WTC11 (cell line): Measurements from ENCODE around the gene ARHGAP6. TPM values are rescaled to one million over a fixed set of nuclear protein-coding genes. Genes with fewer than 3 reads are reported as not detected.

Experiments
- ATAC-seq: fragments of 200-7000 bp; cut with Tn5 transposase; 2 replicates; pipeline ENCODE4 v1.10.0; 2021; ENCODE audit warnings: mild to moderate bottlenecking, moderate library complexity
- CTCF ChIA-PET: fragments of 300-600 bp; sonication (Branson Sonifier 250); formaldehyde crosslinking; loops from one replicate; lab custom pipeline; 2021; ENCODE audit warnings: antibody characterized with exemption; lab: Charles Lee
- POLR2A ChIA-PET: fragments of 350-600 bp; sonication (Branson Sonifier 250); formaldehyde crosslinking; loops from one replicate; lab custom pipeline; 2021; ENCODE audit warnings: antibody characterized with exemption; lab: Charles Lee
- DNase-seq: peaks from one replicate; pipeline ENCODE4 v3.0.0; 2021; ENCODE audit warnings: low spot score
- H3K27ac Mint-ChIP-seq: 2 replicates; pipeline ENCODE4 v1.8.0; 2021; ENCODE audit warnings: mixed read lengths
- H3K27me3 Mint-ChIP-seq: 2 replicates; pipeline ENCODE4 v1.8.0; 2021; ENCODE audit warnings: low read depth, mild to moderate bottlenecking, moderate library complexity, mixed read lengths
- H3K36me3 Mint-ChIP-seq: 2 replicates; pipeline ENCODE4 v1.8.0; 2021; ENCODE audit warnings: mixed read lengths
- H3K4me1 Mint-ChIP-seq: 2 replicates; pipeline ENCODE4 v1.8.0; 2022; ENCODE audit warnings: mixed read lengths
- H3K4me3 Mint-ChIP-seq: 2 replicates; pipeline ENCODE4 v1.8.0; 2021; ENCODE audit warnings: mild to moderate bottlenecking, moderate library complexity, mixed read lengths
- H3K9me3 Mint-ChIP-seq: 2 replicates; pipeline ENCODE4 v1.8.0; 2021; ENCODE audit warnings: mixed read lengths
- CTCF ChIP-seq: fragments of 200-600 bp; IDR thresholded peaks from 2 replicates; pipeline ENCODE4 v1.8.0; 2022; ENCODE audit warnings: antibody characterized with exemption
- ETV6 ChIP-seq: sonication (generic); formaldehyde crosslinking; IDR thresholded peaks from 2 replicates; pipeline ENCODE4 v1.8.1; 2022; ENCODE audit warnings: mild to moderate bottlenecking, missing genetic modification reagents
- FOXK1 ChIP-seq: sonication (generic); formaldehyde crosslinking; IDR thresholded peaks from 2 replicates; pipeline ENCODE4 v1.8.0; 2022; ENCODE audit warnings: mild to moderate bottlenecking, moderate library complexity, missing genetic modification reagents
- GTF2I ChIP-seq: fragments of 250-450 bp; sonication (Bioruptor Pico); conservative IDR thresholded peaks from 2 replicates; pipeline ENCODE4 v1.4.0; 2021; ENCODE audit warnings: mild to moderate bottlenecking
- HMGXB4 ChIP-seq: sonication (generic); formaldehyde crosslinking; IDR thresholded peaks from 2 replicates; pipeline ENCODE4 v1.8.1; 2023; ENCODE audit warnings: mild to moderate bottlenecking, moderate library complexity, missing genetic modification reagents
- IRF1 ChIP-seq: sonication (generic); formaldehyde crosslinking; IDR thresholded peaks from 2 replicates; pipeline ENCODE4 v1.8.0; 2023; ENCODE audit warnings: missing genetic modification reagents
- KAT7 ChIP-seq: sonication (generic); formaldehyde crosslinking; IDR thresholded peaks from 2 replicates; pipeline ENCODE4 v1.8.1; 2023; ENCODE audit warnings: missing genetic modification reagents, mild to moderate bottlenecking, borderline replicate concordance
- MAX ChIP-seq: sonication (generic); formaldehyde crosslinking; IDR thresholded peaks from 2 replicates; pipeline ENCODE4 v1.8.0; 2022; ENCODE audit warnings: mild to moderate bottlenecking, missing genetic modification reagents
- NFYB ChIP-seq: sonication (generic); formaldehyde crosslinking; conservative IDR thresholded peaks from 2 replicates; pipeline ENCODE4 v1.8.0; 2022; ENCODE audit warnings: low read depth, missing genetic modification reagents
- NR2C2 ChIP-seq: sonication (generic); formaldehyde crosslinking; IDR thresholded peaks from 2 replicates; pipeline ENCODE4 v1.8.0; 2022; ENCODE audit warnings: mild to moderate bottlenecking, missing genetic modification reagents
- NR3C1 ChIP-seq: sonication (generic); formaldehyde crosslinking; conservative IDR thresholded peaks from 2 replicates; pipeline ENCODE4 v1.8.1; 2023; ENCODE audit warnings: low read depth, mild to moderate bottlenecking, missing genetic modification reagents
- SMAD4 ChIP-seq: sonication (generic); formaldehyde crosslinking; IDR thresholded peaks from 2 replicates; pipeline ENCODE4 v1.8.0; 2022; ENCODE audit warnings: mild to moderate bottlenecking, missing genetic modification reagents
- SP1 ChIP-seq: sonication (generic); formaldehyde crosslinking; conservative IDR thresholded peaks from 2 replicates; pipeline ENCODE4 v1.8.1; 2022; ENCODE audit warnings: missing genetic modification reagents
- ZBTB21 ChIP-seq: sonication (generic); formaldehyde crosslinking; IDR thresholded peaks from 2 replicates; pipeline ENCODE4 v1.8.1; 2023; ENCODE audit warnings: mild to moderate bottlenecking, missing genetic modification reagents, borderline replicate concordance
- ZNF219 ChIP-seq: sonication (generic); formaldehyde crosslinking; IDR thresholded peaks from 2 replicates; pipeline ENCODE4 v1.8.0; 2023; ENCODE audit warnings: missing genetic modification reagents, mild to moderate bottlenecking, borderline replicate concordance
- ZNF512 ChIP-seq: sonication (generic); formaldehyde crosslinking; IDR thresholded peaks from 2 replicates; pipeline ENCODE4 v1.8.1; 2022; ENCODE audit warnings: missing genetic modification reagents, borderline replicate concordance
- total RNA-seq: library from RNA; stranded (reverse); gene quantifications from 3 replicates; pipeline ENCODE4 v1.2.3, GENCODE V29; 2021
- TF ChIP-seq, protein P1 (sequence below): sonication (generic); formaldehyde crosslinking; IDR thresholded peaks from 2 replicates; pipeline ENCODE4 v1.8.0; 2022; ENCODE audit warnings: mild to moderate bottlenecking, missing genetic modification reagents
- TF ChIP-seq, protein P2 (sequence below): sonication (generic); formaldehyde crosslinking; IDR thresholded peaks from 2 replicates; pipeline ENCODE4 v1.8.1; 2022; ENCODE audit warnings: mild to moderate bottlenecking, moderate library complexity, missing genetic modification reagents
- TF ChIP-seq, protein P3 (sequence below): fragments of 250-450 bp; sonication (Bioruptor Pico); conservative IDR thresholded peaks from 2 replicates; pipeline ENCODE4 v1.9.0; 2021; ENCODE audit warnings: mild to moderate bottlenecking

Gene ARHGAP6
- total RNA-seq, 1 experiment from 2014 or later = 1.0 TPM

GRCh38 chrX:11197671-11198070, 468.0 kb downstream of the ARHGAP6 start (continued):
- no peak for TF ChIP-seq NFYB

DNA sequence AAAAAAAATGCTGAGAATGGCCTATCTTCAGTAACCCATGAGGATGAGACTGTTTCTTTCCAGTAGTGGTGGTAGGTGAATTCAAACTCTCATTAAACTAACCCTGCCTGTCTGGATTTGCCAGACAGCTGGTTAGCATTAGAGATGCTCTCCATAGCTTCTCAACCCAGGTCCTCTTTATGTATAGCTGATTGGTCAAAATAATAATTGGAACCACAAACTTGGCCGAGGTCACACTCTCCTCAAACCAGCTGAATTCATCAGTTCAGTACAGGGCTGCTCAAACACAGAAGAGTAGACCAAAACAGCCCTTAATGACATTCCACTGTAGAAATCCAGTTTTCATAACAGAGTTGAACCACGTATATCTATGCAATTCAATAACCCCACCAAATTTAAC, 469.2 kb downstream of the ARHGAP6 start:
- TF ChIP-seq ZNF219 (CRISPR knock-in tag) (no peak), HMGXB4 (no peak), ZBTB21 (CRISPR knock-in tag) (no peak), IRF1 (CRISPR knock-in tag) (no peak), ETV6 (CRISPR knock-in tag) (no peak), NR3C1 (CRISPR knock-in tag) (no peak), SP1 (CRISPR knock-in tag) (no peak), GTF2I (CRISPR knock-in tag) (no peak), ZNF512 (CRISPR knock-in tag) (no peak), FOXK1 (CRISPR knock-in tag) (no peak), SMAD4 (no peak), NR2C2 (CRISPR knock-in tag) (no peak), KAT7 (CRISPR knock-in tag) (no peak), CTCF (no peak), MAX (CRISPR knock-in tag) (no peak)
- TF ChIP-seq, protein P1, sequence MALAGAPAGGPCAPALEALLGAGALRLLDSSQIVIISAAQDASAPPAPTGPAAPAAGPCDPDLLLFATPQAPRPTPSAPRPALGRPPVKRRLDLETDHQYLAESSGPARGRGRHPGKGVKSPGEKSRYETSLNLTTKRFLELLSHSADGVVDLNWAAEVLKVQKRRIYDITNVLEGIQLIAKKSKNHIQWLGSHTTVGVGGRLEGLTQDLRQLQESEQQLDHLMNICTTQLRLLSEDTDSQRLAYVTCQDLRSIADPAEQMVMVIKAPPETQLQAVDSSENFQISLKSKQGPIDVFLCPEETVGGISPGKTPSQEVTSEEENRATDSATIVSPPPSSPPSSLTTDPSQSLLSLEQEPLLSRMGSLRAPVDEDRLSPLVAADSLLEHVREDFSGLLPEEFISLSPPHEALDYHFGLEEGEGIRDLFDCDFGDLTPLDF (CRISPR knock-in tag) = no peak
- TF ChIP-seq, protein P2, sequence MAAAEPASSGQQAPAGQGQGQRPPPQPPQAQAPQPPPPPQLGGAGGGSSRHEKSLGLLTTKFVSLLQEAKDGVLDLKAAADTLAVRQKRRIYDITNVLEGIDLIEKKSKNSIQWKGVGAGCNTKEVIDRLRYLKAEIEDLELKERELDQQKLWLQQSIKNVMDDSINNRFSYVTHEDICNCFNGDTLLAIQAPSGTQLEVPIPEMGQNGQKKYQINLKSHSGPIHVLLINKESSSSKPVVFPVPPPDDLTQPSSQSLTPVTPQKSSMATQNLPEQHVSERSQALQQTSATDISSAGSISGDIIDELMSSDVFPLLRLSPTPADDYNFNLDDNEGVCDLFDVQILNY (CRISPR knock-in tag) = no peak
- TF ChIP-seq, protein P3, sequence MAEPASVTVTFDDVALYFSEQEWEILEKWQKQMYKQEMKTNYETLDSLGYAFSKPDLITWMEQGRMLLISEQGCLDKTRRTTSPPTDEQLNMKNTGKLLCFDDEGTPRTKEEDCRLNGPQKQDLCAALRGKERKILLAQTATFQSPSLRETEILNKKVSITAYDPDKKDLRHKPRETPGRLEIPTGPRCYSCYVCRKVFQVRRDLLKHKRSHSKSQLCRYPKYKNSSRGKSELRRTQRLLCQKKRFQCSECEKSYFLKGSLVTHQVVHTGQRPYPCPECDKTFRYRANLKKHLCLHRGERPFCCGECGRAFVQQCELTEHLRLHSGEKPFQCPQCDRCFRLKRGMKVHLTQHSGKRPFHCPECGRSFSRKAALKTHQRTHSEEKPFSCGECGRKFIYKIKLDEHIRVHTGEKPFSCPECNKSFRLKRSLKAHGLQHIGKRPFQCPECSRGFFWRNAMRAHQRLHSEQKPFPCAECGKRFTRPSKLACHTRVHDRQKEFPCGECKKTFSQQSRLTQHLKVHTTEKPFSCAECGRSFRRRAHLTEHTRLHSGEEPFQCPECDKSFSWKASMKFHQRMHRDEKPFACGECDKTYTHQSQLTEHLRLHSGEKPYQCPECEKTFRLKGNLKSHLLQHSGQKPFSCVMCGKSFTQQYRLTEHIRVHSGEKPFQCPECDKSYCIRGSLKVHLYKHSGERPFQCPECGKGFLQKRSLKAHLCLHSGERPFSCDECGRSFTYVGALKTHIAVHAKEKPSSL (CRISPR knock-in tag) = no peak
- H3K27ac Mint-ChIP-seq = no peak overlapping the region
- H3K9me3 Mint-ChIP-seq = no peaks in the 10 kb centered on the region
- ChIA-PET POLR2A (no interaction called here), CTCF (no interaction called here)
- DNase-seq = no peak
- H3K4me1 Mint-ChIP-seq = no peaks in the 10 kb centered on the region
- H3K4me3 Mint-ChIP-seq = no peak overlapping the region
- H3K27me3 Mint-ChIP-seq = no peaks in the 10 kb centered on the region
- no peaks in the 10 kb centered on the region for H3K36me3 Mint-ChIP-seq
- no peak for ATAC-seq
